DOHH2 (cell line): ENCODE measurements around the gene ADRA1B.
"Not testable (repeated sequence)": the region's sequence is repeated elsewhere in the genome, so short reads cannot be mapped to it uniquely, and the experiment has no call there.

ENCODE experiments used
- H3F3A ChIP-seq: fragments of 200-600 bp; sonication (generic), shearing (Covaris generic); 2 replicates; pipeline ENCODE4 v1.6.0; 2016; ENCODE audit warnings: antibody characterized with exemption, mild to moderate bottlenecking; ENCODE audit not compliant: control insufficient read depth, insufficient read depth
- H3K27ac ChIP-seq: fragments of 200-600 bp; sonication (generic); 2 replicates; pipeline ENCODE4 v1.5.1; 2014; ENCODE audit warnings: low read depth, mild to moderate bottlenecking, low read length, moderate library complexity
- H3K27me3 ChIP-seq: fragments of 200-600 bp; sonication (generic); 2 replicates; pipeline ENCODE4 v1.6.1; 2014; ENCODE audit warnings: mild to moderate bottlenecking, low read length, mixed read lengths; ENCODE audit not compliant: control insufficient read depth
- H3K36me3 ChIP-seq: fragments of 200-600 bp; sonication (generic); 2 replicates; pipeline ENCODE4 v1.6.1; 2014; ENCODE audit warnings: mild to moderate bottlenecking, low read length, moderate library complexity, mixed read lengths; ENCODE audit not compliant: control insufficient read depth
- H3K4me1 ChIP-seq: fragments of 200-600 bp; sonication (generic); 2 replicates; pipeline ENCODE4 v1.6.1; 2014; ENCODE audit warnings: mild to moderate bottlenecking, low read length, mixed read lengths; ENCODE audit not compliant: control insufficient read depth
- H3K4me2 ChIP-seq: fragments of 200-600 bp; sonication (generic); 2 replicates; pipeline ENCODE4 v1.6.0; 2014; ENCODE audit warnings: mild to moderate bottlenecking, low read length, moderate library complexity
- H3K4me3 ChIP-seq: fragments of 200-600 bp; sonication (generic); 2 replicates; pipeline ENCODE4 v1.5.1; 2014; ENCODE audit warnings: mild to moderate bottlenecking, low read length, mixed read lengths
- H3K79me2 ChIP-seq: fragments of 200-600 bp; sonication (generic); 2 replicates; pipeline ENCODE4 v1.6.1; 2014; ENCODE audit warnings: mild to moderate bottlenecking, low read length, mixed read lengths; ENCODE audit not compliant: control insufficient read depth
- H3K9me2 ChIP-seq: fragments of 200-600 bp; sonication (generic); replicated peaks from 2 replicates; pipeline ENCODE4 v1.6.1; 2014; ENCODE audit warnings: mild to moderate bottlenecking, low read length, mixed read lengths; ENCODE audit not compliant: control insufficient read depth
- H3K9me3 ChIP-seq: fragments of 200-600 bp; sonication (generic); 2 replicates; pipeline ENCODE4 v1.6.1; 2014; ENCODE audit warnings: antibody characterized with exemption, low read length, mixed read lengths; ENCODE audit not compliant: control insufficient read depth, insufficient read depth
- H4K20me1 ChIP-seq: fragments of 200-600 bp; sonication (generic); 2 replicates; pipeline ENCODE4 v1.6.0; 2014; ENCODE audit warnings: low read depth, mild to moderate bottlenecking, antibody characterized with exemption, low read length, moderate library complexity; ENCODE audit not compliant: control insufficient read depth, insufficient read depth
- CTCF ChIP-seq: fragments of 200-600 bp; sonication (generic); IDR thresholded peaks from one replicate; pipeline ENCODE4 v1.5.1; 2014; ENCODE audit warnings: antibody characterized with exemption, mild to moderate bottlenecking, low read depth, low read length; ENCODE audit not compliant: poor library complexity, severe bottlenecking
- EZH2phosphoT487 ChIP-seq: fragments of 200-600 bp; sonication (generic); IDR thresholded peaks from 2 replicates; pipeline ENCODE4 v1.6.1; 2017; ENCODE audit warnings: borderline replicate concordance, mild to moderate bottlenecking, antibody characterized with exemption, low read length, moderate library complexity, mixed read lengths

The ADRA1B gene

GRCh38 chr5:159962214-159962613 is 45.9 kb downstream of the ADRA1B start:
- no peak overlapping the region for H3K4me2 ChIP-seq
- no peak overlapping the region for H3K27ac ChIP-seq
- no peaks in the 10 kb centered on the region for H4K20me1 ChIP-seq
- no peaks in the 10 kb centered on the region for H3K4me1 ChIP-seq
- H3F3A ChIP-seq: no peaks in the 10 kb centered on the region
- no peaks in the 10 kb centered on the region for H3K9me2 ChIP-seq
- no peaks in the 10 kb centered on the region for H3K36me3 ChIP-seq
- H3K79me2 ChIP-seq: no peaks in the 10 kb centered on the region
- no peaks in the 10 kb centered on the region for H3K9me3 ChIP-seq
- TF ChIP-seq EZH2phosphoT487: no peak
- no peak for TF ChIP-seq CTCF
- peaks cover 13% of the 10 kb centered on the region for H3K27me3 ChIP-seq
- H3K4me3 ChIP-seq: no peak overlapping the region

GRCh38 chr5:159963935-159964334 is 47.7 kb downstream of the ADRA1B start:
- no peaks in the 10 kb centered on the region for H3K36me3 ChIP-seq
- peaks cover 8% of the 10 kb centered on the region for H3K27me3 ChIP-seq
- no peaks in the 10 kb centered on the region for H3K9me3 ChIP-seq
- no peaks in the 10 kb centered on the region for H3K9me2 ChIP-seq
- H3F3A ChIP-seq: no peaks in the 10 kb centered on the region
- TF ChIP-seq CTCF: no peak
- TF ChIP-seq EZH2phosphoT487: no peak
- H3K4me3 ChIP-seq: no peak overlapping the region
- H3K4me2 ChIP-seq: no peak overlapping the region
- no peaks in the 10 kb centered on the region for H3K79me2 ChIP-seq
- no peak overlapping the region for H3K27ac ChIP-seq
- no peaks in the 10 kb centered on the region for H3K4me1 ChIP-seq
- H4K20me1 ChIP-seq: no peaks in the 10 kb centered on the region

- H3K4me1 ChIP-seq: no peaks in the 10 kb centered on the region
- H3K9me3 ChIP-seq: no peaks in the 10 kb centered on the region
- H3K79me2 ChIP-seq: no peaks in the 10 kb centered on the region
- 0 out of 2 replicates have a peak, but pooled peaks cover 3% of the 10 kb centered on the region for H3K27me3 ChIP-seq
- H3K36me3 ChIP-seq: no peaks in the 10 kb centered on the region
- H4K20me1 ChIP-seq: no peaks in the 10 kb centered on the region
- peak; percentile 46 for TF ChIP-seq CTCF
- no peak for TF ChIP-seq EZH2phosphoT487
- H3F3A ChIP-seq: no peaks in the 10 kb centered on the region
- no peak overlapping the region for H3K4me2 ChIP-seq
- no peak overlapping the region for H3K27ac ChIP-seq
- no peak overlapping the region for H3K4me3 ChIP-seq
- H3K9me2 ChIP-seq: no peaks in the 10 kb centered on the region
Measured at GRCh38 chr5:159965031-159965837, 49.0 kb downstream of the ADRA1B start.

- not testable (repeated sequence) for H3K27me3 ChIP-seq, H3K79me2 ChIP-seq, H3K9me3 ChIP-seq, H3K9me2 ChIP-seq, H3K27ac ChIP-seq, H3F3A ChIP-seq, H4K20me1 ChIP-seq, H3K4me1 ChIP-seq, H3K4me2 ChIP-seq, H3K36me3 ChIP-seq, H3K4me3 ChIP-seq
Measured at GRCh38 chr5:159965838-159966128, 49.5 kb downstream of the ADRA1B start.
